ENCODE data around the gene PPTC7.

The PPTC7 gene

GRCh38 chr12:110554184-110554583 lies 28.9 kb downstream of the PPTC7 start:
- Histone ChIP-seq H3K27me3 (ENCODE audit: insufficient read depth, low read depth) (no peaks in the 10 kb centered on the region), H3K79me2 (ENCODE audit: insufficient read depth, low read depth) (peaks cover 50% of the 10 kb centered on the region; the same call in 1 of the 2 replicates), H3K4me3 (IDR thresholded peaks at IDR 0.05; ENCODE audit: insufficient read depth, low read depth, low read length) (no peak overlapping the region)

GRCh38 chr12:110550981-110551380 lies 32.1 kb downstream of the PPTC7 start:
- H3K4me3 ChIP-seq (IDR thresholded peaks at IDR 0.05; ENCODE audit: insufficient read depth, low read depth, low read length): no peak overlapping the region
- no peaks in the 10 kb centered on the region for H3K27me3 ChIP-seq (ENCODE audit: insufficient read depth, low read depth)
- H3K27ac ChIP-seq: no peak overlapping the region
- peaks cover 14% of the 10 kb centered on the region for H3K4me1 ChIP-seq (ENCODE audit: low read depth, poor library complexity, severe bottlenecking)
- no peak overlapping the region for H3K9ac ChIP-seq
- H3K79me2 ChIP-seq (ENCODE audit: insufficient read depth, low read depth): peaks cover 25% of the 10 kb centered on the region; the same call in 1 of the 2 replicates
- no peak overlapping the region for H2AFZ ChIP-seq (ENCODE audit: low read depth)
- H4K20me1 ChIP-seq (ENCODE audit: insufficient read depth): no peaks in the 10 kb centered on the region
- no peak overlapping the region for H3K4me2 ChIP-seq
- no peak for TF ChIP-seq CTCF (conservative IDR thresholded peaks at IDR 0.05; ENCODE audit: low read depth, low read length)
- no peaks in the 10 kb centered on the region for H3K36me3 ChIP-seq (ENCODE audit: insufficient read depth)

More at GRCh38 chr12:110554184-110554583, 28.9 kb downstream of the PPTC7 start:
- H3K4me2 ChIP-seq: no peak overlapping the region
- no peak overlapping the region for H3K9ac ChIP-seq
- TF ChIP-seq CTCF (conservative IDR thresholded peaks at IDR 0.05; ENCODE audit: low read depth, low read length): no peak
- peaks cover 14% of the 10 kb centered on the region for H3K4me1 ChIP-seq (ENCODE audit: low read depth, poor library complexity, severe bottlenecking)
- no peak overlapping the region for H2AFZ ChIP-seq (ENCODE audit: low read depth)
- H3K36me3 ChIP-seq (ENCODE audit: insufficient read depth): no peaks in the 10 kb centered on the region
- no peaks in the 10 kb centered on the region for H4K20me1 ChIP-seq (ENCODE audit: insufficient read depth)
- H3K27ac ChIP-seq: no peak overlapping the region

- no peak overlapping the region for H3K4me3 ChIP-seq (IDR thresholded peaks at IDR 0.05; ENCODE audit: insufficient read depth, low read depth, low read length)
- H3K79me2 ChIP-seq (ENCODE audit: insufficient read depth, low read depth): peaks cover 12% of the 10 kb centered on the region; the same call in 1 of the 2 replicates
- peaks cover 14% of the 10 kb centered on the region for H3K4me1 ChIP-seq (ENCODE audit: low read depth, poor library complexity, severe bottlenecking)
- no peak overlapping the region for H3K27ac ChIP-seq
- no peak overlapping the region for H3K9ac ChIP-seq
- no peaks in the 10 kb centered on the region for H3K27me3 ChIP-seq (ENCODE audit: insufficient read depth, low read depth)
- H2AFZ ChIP-seq (ENCODE audit: low read depth): no peak overlapping the region
- no peaks in the 10 kb centered on the region for H4K20me1 ChIP-seq (ENCODE audit: insufficient read depth)
- no peak overlapping the region for H3K4me2 ChIP-seq
- TF ChIP-seq CTCF (conservative IDR thresholded peaks at IDR 0.05; ENCODE audit: low read depth, low read length): no peak
- no peaks in the 10 kb centered on the region for H3K36me3 ChIP-seq (ENCODE audit: insufficient read depth)
These were observed 33.4 kb downstream of the PPTC7 start for GRCh38 chr12:110549716-110550115.

- H3K79me2 ChIP-seq (ENCODE audit: insufficient read depth, low read depth): peaks cover 9% of the 10 kb centered on the region; the same call in 1 of the 2 replicates
- TF ChIP-seq CTCF (conservative IDR thresholded peaks at IDR 0.05; ENCODE audit: low read depth, low read length): no peak
These were observed 34.4 kb downstream of the PPTC7 start for GRCh38 chr12:110548678-110549077.

More at GRCh38 chr12:110548678-110549077, 34.4 kb downstream of the PPTC7 start:
- no peak overlapping the region for H3K4me2 ChIP-seq
- H3K9ac ChIP-seq: no peak overlapping the region
- H2AFZ ChIP-seq (ENCODE audit: low read depth): no peak overlapping the region
- H3K27me3 ChIP-seq (ENCODE audit: insufficient read depth, low read depth): no peaks in the 10 kb centered on the region
- H3K4me1 ChIP-seq (ENCODE audit: low read depth, poor library complexity, severe bottlenecking): peaks cover 14% of the 10 kb centered on the region
- H4K20me1 ChIP-seq (ENCODE audit: insufficient read depth): no peaks in the 10 kb centered on the region
- H3K27ac ChIP-seq: no peak overlapping the region
- H3K4me3 ChIP-seq (IDR thresholded peaks at IDR 0.05; ENCODE audit: insufficient read depth, low read depth, low read length): no peak overlapping the region
- H3K36me3 ChIP-seq (ENCODE audit: insufficient read depth): no peaks in the 10 kb centered on the region

All from KMS-11 (cell line).